Erythroblast (primary cell): ENCODE results near the gene CACNA1F.

Experiments
- GATA1 ChIP-seq: IDR thresholded peaks from 2 replicates; pipeline ENCODE4 v1.6.1; 2011; ENCODE audit warnings: low read depth, mild to moderate bottlenecking, control low read depth, low read length, moderate library complexity
- POLR2A ChIP-seq: IDR thresholded peaks from 2 replicates; pipeline ENCODE4 v1.6.1; 2011; ENCODE audit warnings: mild to moderate bottlenecking, low read length

DNA sequence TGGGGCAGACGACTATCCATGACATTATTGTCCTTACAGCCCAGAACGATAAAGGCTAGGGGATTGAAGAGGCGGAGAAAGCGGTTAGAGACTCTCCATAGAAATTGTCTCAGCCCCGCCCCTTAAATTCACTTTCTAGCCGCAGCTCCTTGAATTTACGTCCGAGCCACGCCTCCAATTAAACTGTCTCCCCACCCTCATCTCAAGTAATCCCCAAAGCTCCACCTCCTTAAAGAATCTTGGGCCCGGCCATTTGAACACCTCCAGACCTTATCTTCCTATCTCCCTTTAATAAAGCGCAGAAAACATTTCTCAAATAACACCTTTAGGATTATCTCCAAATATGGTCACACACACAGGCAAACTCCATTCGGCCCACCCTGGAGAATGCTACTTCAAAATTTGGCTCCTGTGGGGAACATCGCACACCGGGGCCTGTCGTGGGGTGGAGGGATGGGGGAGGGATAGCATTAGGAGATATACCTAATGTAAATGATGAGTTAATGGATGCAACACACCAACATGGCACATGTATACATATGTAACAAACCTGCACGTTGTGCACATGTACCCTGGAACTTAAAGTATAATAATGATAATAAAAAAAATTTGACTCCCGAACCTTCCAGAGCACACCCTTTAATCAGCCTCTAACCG lies 77.8 kb downstream of the CACNA1F start:
- TF ChIP-seq POLR2A (peak; percentile 59), GATA1 (no peak)
